HepG2 (cell line): Measurements from ENCODE around the gene COMT. TPM values are rescaled to one million over a fixed set of nuclear protein-coding genes. Genes with fewer than 3 reads are reported as not detected.
A peak's percentile ranks its signal among the peaks of the same experiment; 100 is the strongest.

Experiments used
- AGO2 ChIP-seq: fragments of 200-400 bp; formaldehyde crosslinking; optimal IDR thresholded peaks from 2 replicates; pipeline ENCODE3; 2017; ENCODE audit warnings: mild to moderate bottlenecking, low read depth, low read length, moderate library complexity
- HDAC1 ChIP-seq: sonication (generic); formaldehyde crosslinking; IDR thresholded peaks from 2 replicates; pipeline ENCODE4 v1.5.1; 2020; ENCODE audit warnings: mild to moderate bottlenecking, missing genetic modification reagents
- KDM4B ChIP-seq: sonication (generic); formaldehyde crosslinking; IDR thresholded peaks from 2 replicates; pipeline ENCODE4 v1.4.0; 2020; ENCODE audit warnings: missing genetic modification reagents
- PHF20 ChIP-seq: sonication (generic); formaldehyde crosslinking; IDR thresholded peaks from 2 replicates; pipeline ENCODE4 v1.5.0; 2020; ENCODE audit warnings: mild to moderate bottlenecking, missing genetic modification reagents
- SIX4 ChIP-seq: sonication (generic); formaldehyde crosslinking; IDR thresholded peaks from 2 replicates; pipeline ENCODE4 v1.4.0; 2020; ENCODE audit warnings: missing genetic modification reagents
- TFDP1 ChIP-seq: IDR thresholded peaks from 2 replicates; pipeline ENCODE4 v1.6.1; 2016; ENCODE audit warnings: missing compliant biosample characterization, missing genetic modification reagents, borderline replicate concordance
- UBTF ChIP-seq: sonication (generic); formaldehyde crosslinking; IDR thresholded peaks from 2 replicates; pipeline ENCODE4 v1.4.0; 2020; ENCODE audit warnings: mild to moderate bottlenecking, missing genetic modification reagents
- ZBTB7A ChIP-seq: sonication (generic); formaldehyde crosslinking; IDR thresholded peaks from 2 replicates; pipeline ENCODE4 v1.8.0; 2022; ENCODE audit warnings: mild to moderate bottlenecking, missing genetic modification reagents
- ZFAT ChIP-seq: sonication (generic); formaldehyde crosslinking; conservative IDR thresholded peaks from 2 replicates; pipeline ENCODE4 v1.8.1; 2023; ENCODE audit warnings: missing genetic modification reagents, inconsistent platforms
- ZHX2 ChIP-seq, 2 experiments: sonication (generic) in 1 of 2; formaldehyde crosslinking in 1 of 2; IDR thresholded peaks; 2 replicates each; pipeline versions ENCODE4 v1.6.1 to v1.9.0; 2014 to 2022; ENCODE audit warnings: antibody characterized with exemption in 1 of 2, borderline replicate concordance in 1 of 2, inconsistent platforms in 1 of 2, low read depth in 1 of 2, missing genetic modification reagents in 1 of 2
- ZNF496 ChIP-seq: sonication (generic); formaldehyde crosslinking; IDR thresholded peaks from 2 replicates; pipeline ENCODE4 v1.8.1; 2023; ENCODE audit warnings: mild to moderate bottlenecking, moderate library complexity, missing genetic modification reagents; ENCODE audit not compliant: insufficient replicate concordance
- ZNF83 ChIP-seq: sonication (generic); formaldehyde crosslinking; IDR thresholded peaks from 2 replicates; pipeline ENCODE4 v1.4.0; 2020; ENCODE audit warnings: missing genetic modification reagents, mild to moderate bottlenecking, borderline replicate concordance
- ZSCAN30 ChIP-seq: sonication (generic); formaldehyde crosslinking; IDR thresholded peaks from 2 replicates; pipeline ENCODE4 v1.5.0; 2020; ENCODE audit warnings: mild to moderate bottlenecking, missing genetic modification reagents
- polyA plus RNA-seq, 8 experiments: library from polyadenylated mRNA; depleted of rRNA in 3 of 8; stranded (reverse) in 7 of 8; unstranded in 1 of 8; fragments of >200 nt; fragmentation: Illumina TruSeq in 4 of 8; extraction: Trizol in 4 of 8; gene quantifications; 2 replicates each; pipeline versions ENCODE4 v1.2.1 to v1.2.3, GENCODE V29; 2011 to 2016; ENCODE audit warnings: low read depth in 4 of 8, missing spikeins in 1 of 8, mixed read lengths in 1 of 8; ENCODE audit not compliant: insufficient read depth in 1 of 8
- total RNA-seq, 5 experiments: library from RNA; depleted of rRNA; stranded (reverse); fragments of >200 nt; fragmentation: Illumina TruSeq; extraction: Trizol; gene quantifications; 2 replicates each; pipeline ENCODE4 v1.2.3, GENCODE V29; 2016; ENCODE audit warnings: low read depth in 1 of 5
- TF ChIP-seq, protein P1 (sequence below): sonication (generic); formaldehyde crosslinking; IDR thresholded peaks from 2 replicates; pipeline ENCODE4 v1.4.0; 2020; ENCODE audit warnings: mild to moderate bottlenecking, missing genetic modification reagents

The COMT gene
- total and polyA plus RNA-seq, 2 of the 13 experiments (the other 11 are each of a cell fraction or from before 2014, with no cell fraction given): 156 to 162 TPM

- TF ChIP-seq ZHX2 (IDR thresholded peaks at IDR 0.05; ENCODE audit: low read depth) (no peak; the same call in 1 of the 2 replicates), ZHX2 (CRISPR knock-in tag; IDR thresholded peaks at IDR 0.05; ENCODE audit: borderline replicate concordance) (no peak), ZFAT (no peak), ZBTB7A (CRISPR knock-in tag) (peak; percentile 42), ZNF83 (no peak), UBTF (CRISPR knock-in tag) (no peak; the same call in 1 of the 2 replicates), PHF20 (CRISPR knock-in tag) (peak; percentile 44; the same call in 1 of the 2 replicates), SIX4 (no peak), AGO2 (peak; percentile 92), KDM4B (CRISPR knock-in tag) (no peak), TFDP1 (CRISPR knock-in tag) (peak; percentile 7; the same call in 1 of the 2 replicates), ZSCAN30 (CRISPR knock-in tag) (no peak), HDAC1 (no peak; the same call in 1 of the 2 replicates), ZNF496 (CRISPR knock-in tag) (no peak)
- TF ChIP-seq, protein P1, sequence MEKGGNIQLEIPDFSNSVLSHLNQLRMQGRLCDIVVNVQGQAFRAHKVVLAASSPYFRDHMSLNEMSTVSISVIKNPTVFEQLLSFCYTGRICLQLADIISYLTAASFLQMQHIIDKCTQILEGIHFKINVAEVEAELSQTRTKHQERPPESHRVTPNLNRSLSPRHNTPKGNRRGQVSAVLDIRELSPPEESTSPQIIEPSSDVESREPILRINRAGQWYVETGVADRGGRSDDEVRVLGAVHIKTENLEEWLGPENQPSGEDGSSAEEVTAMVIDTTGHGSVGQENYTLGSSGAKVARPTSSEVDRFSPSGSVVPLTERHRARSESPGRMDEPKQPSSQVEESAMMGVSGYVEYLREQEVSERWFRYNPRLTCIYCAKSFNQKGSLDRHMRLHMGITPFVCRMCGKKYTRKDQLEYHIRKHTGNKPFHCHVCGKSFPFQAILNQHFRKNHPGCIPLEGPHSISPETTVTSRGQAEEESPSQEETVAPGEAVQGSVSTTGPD (CRISPR knock-in tag): no peak
Observed at GRCh38 chr22:19971276-19972124, 29.9 kb downstream of the COMT start (continued).
